ENCODE measurements around the gene SIX1. TPM values are rescaled to one million over a fixed set of nuclear protein-coding genes. Genes with fewer than 3 reads are reported as not detected.

The SIX1 gene
- total and polyA plus RNA-seq, 7 donors = 8.3 to 86.6 (median 41.4) TPM

DNA sequence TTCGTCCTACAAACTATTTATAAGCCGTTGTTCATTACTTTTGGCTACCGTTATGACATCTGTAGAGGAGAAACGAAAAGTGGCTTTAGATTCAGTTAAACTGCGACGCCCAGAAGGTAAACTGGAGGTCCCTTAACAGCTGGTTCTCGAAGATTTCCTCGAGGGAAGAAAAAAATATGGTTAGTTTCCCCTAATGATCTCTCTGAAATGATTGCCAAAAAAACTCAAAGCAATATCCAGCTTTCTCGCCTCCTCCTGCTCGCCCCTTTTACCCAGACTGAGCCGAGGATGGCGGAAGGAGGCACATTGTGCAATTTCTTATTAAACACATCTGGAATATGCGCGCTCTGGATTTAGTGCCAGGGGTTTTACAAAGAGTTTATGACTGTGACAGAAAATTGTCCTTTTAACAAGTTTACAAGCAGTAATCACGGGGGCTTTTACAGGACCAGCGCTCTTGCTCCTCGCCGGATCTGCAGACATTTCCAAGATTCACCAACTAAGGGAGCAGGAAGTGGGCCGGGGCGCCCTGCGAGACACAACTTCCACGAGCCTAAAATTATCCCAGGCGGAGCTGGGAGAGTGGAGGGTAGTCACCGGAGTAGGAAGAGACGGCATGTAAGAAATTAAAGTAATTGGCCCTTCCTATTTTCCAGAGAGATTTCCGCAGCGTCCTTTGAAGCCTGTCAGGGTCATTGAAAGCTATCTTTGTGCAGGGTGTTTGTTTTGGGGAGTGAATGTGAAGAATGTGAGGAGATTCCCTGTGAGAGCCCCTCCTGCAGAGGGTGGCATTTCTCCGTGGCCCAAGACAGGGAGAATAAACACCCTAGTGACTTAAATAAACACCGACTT, 5.6 kb downstream of the SIX1 start:
- Histone ChIP-seq H3K27ac (peak overlapping the region; percentile 93), H3K4me1 (peaks cover 36% of the 10 kb centered on the region)
- WGBS, 3 donors = 8 to 11% (median 10%) methylated on average over 29 of the region's 29 CpGs

DNA sequence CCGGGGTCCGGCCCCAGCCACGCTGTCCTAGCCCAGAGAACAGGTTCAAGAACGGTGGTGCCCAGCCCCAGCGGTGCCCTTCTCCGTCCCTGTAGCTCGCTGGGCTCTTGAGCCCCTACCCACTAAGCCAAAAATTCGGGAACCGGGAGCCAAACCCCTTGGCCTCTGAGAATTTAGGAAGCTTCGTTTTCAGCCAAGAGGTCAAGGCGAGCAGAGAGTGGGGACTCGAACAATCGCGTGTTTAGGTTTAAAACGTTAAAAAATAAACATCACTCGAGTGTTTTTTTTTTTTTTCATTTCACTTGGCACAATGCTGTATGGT, 6.2 kb downstream of the SIX1 start:
- peak; percentile 12 to 22 (median 14) for ATAC-seq
- Histone ChIP-seq H3K4me1 (peaks cover 42% of the 10 kb centered on the region), H3K27ac (peak overlapping the region; percentile 93), H3K27me3 (ENCODE audit: insufficient read depth in 3 of 3, low read length in 2 of 3) (no peaks in the 10 kb centered on the region), H3K4me3 (peak overlapping the region; percentile 91), H3K9me3 (no peaks in the 10 kb centered on the region), H3K36me3 (ENCODE audit: insufficient read depth in 1 of 2, low read depth in 1 of 2) (peaks cover 0 to 11% of the 10 kb centered on the region in 2 donors)
- 7 to 14% (median 9%) methylated on average over 16 of the region's 16 CpGs for WGBS, 3 donors
- intact Hi-C loops (cut with DNase I) = loop anchor here (5.0 to 10.0 kb wide), 3 partner anchors 224 to 482 kb away; no protein-coding TSS in a partner anchor
- TF ChIP-seq, protein P1, sequence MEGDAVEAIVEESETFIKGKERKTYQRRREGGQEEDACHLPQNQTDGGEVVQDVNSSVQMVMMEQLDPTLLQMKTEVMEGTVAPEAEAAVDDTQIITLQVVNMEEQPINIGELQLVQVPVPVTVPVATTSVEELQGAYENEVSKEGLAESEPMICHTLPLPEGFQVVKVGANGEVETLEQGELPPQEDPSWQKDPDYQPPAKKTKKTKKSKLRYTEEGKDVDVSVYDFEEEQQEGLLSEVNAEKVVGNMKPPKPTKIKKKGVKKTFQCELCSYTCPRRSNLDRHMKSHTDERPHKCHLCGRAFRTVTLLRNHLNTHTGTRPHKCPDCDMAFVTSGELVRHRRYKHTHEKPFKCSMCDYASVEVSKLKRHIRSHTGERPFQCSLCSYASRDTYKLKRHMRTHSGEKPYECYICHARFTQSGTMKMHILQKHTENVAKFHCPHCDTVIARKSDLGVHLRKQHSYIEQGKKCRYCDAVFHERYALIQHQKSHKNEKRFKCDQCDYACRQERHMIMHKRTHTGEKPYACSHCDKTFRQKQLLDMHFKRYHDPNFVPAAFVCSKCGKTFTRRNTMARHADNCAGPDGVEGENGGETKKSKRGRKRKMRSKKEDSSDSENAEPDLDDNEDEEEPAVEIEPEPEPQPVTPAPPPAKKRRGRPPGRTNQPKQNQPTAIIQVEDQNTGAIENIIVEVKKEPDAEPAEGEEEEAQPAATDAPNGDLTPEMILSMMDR (IDR thresholded peaks at IDR 0.05) = no peak
- DNase-seq = no peak

More for the DNA sequence above, 5.6 kb downstream of the SIX1 start:
- DNase-seq (peak in 1 of 2 donors; percentile 55), ATAC-seq (peak in 3 of 4 donors; percentile 29 to 53 (median 35))
- intact Hi-C loops (cut with DNase I) = loop anchor here (5.0 to 10.0 kb wide), 3 partner anchors 224 to 481 kb away; no protein-coding TSS in a partner anchor
- no peaks in the 10 kb centered on the region for H3K27me3 ChIP-seq (ENCODE audit: insufficient read depth in 3 of 3, low read length in 2 of 3)
- no peaks in the 10 kb centered on the region for H3K9me3 ChIP-seq
- H3K36me3 ChIP-seq (ENCODE audit: insufficient read depth in 1 of 2, low read depth in 1 of 2) = peaks cover 0 to 11% of the 10 kb centered on the region in 2 donors
- peak overlapping the region; percentile 91 for H3K4me3 ChIP-seq
- TF ChIP-seq, protein P1 (IDR thresholded peaks at IDR 0.05) = no peak

DNA sequence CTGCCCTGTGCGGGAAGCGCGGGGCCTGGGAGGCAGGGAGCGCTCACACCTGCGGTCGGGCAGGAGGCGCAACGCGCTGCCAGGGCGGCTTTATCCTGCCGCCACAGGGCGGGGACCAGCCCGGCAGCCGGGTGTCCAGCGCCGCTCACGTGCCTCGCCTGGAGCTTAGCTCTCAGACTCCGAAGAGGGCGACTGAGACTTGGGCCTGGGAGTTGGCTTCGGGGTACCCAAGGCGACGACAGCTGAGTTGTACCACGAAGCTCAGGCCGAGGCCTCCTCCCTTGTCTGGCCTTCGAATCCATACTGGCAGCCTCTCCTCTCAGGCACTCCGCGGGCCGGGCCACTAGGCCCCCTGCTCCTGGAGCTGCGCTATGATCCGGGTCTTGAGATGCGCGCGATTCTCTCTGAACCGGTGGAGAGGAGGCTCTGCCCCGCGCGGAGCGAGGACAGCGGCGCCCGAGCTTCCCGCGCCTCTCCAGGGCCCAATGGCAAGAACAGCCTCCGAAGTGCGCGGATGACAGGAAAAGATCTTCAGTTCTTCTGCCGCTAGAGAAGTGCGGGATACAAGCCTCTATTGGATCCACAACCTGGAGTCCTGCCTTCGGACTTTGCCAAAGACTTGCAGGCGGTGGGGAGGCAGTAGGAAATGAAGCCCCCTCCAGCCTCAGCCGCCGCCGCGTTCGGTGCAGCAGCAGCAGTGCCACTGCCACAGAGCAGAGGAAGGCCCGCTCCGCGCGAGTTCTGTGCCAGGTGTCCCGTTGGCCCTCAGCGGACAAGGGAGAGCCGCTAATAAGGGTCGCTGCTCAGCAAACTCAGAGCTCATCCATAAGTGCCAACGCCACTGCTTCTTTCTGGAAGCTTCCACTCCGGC, 6.8 kb downstream of the SIX1 start:
- peaks cover 48% of the 10 kb centered on the region for H3K4me1 ChIP-seq
- peak; percentile 39 to 81 for DNase-seq
- TF ChIP-seq, protein P1 (IDR thresholded peaks at IDR 0.05) = no peak
- peak overlapping the region; percentile 91 for H3K4me3 ChIP-seq
- ATAC-seq = peak; percentile 67 to 76 (median 68)
- WGBS, 3 donors = 10 to 17% (median 15%) methylated on average over 59 to 66 of the region's 66 CpGs
- peaks cover 0 to 11% of the 10 kb centered on the region in 2 donors for H3K36me3 ChIP-seq (ENCODE audit: insufficient read depth in 1 of 2, low read depth in 1 of 2)
- intact Hi-C loops (cut with DNase I) = loop anchor here (5.0 to 10.0 kb wide), 3 partner anchors 225 to 482 kb away; no protein-coding TSS in a partner anchor
- peak overlapping the region; percentile 93 for H3K27ac ChIP-seq
- H3K27me3 ChIP-seq (ENCODE audit: insufficient read depth in 3 of 3, low read length in 2 of 3) = no peaks in the 10 kb centered on the region
- no peaks in the 10 kb centered on the region for H3K9me3 ChIP-seq

DNA sequence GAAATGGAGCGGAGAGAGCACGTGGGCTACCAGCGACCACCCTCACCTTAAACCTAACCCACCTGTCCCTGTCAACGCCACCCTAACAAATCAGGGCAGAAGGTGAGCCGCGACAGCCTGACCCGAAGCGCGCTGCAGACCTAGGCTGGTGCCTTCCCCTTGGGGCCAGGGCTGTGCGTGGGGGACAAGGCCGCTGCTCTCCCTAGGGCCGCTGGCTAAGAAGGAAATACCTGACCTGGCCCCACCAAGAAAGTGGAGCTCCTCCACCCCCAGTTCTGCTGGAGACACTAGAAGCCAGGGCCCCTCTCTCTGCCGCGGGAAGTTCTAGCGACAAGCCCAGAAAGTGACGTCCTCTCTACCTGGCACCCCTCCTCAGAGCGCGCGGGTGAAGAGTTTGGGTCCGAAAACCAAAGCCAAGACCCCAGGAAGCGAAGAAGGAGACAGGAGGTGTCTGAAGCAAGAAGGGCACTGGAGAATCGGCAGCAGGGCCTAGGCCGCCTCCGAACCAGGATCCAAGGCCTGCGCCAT, 7.5 kb downstream of the SIX1 start:
- intact Hi-C loops (cut with DNase I) = loop anchor here (5.0 to 10.0 kb wide), 3 partner anchors 225 to 483 kb away; no protein-coding TSS in a partner anchor
- H3K27me3 ChIP-seq (ENCODE audit: insufficient read depth in 3 of 3, low read length in 2 of 3) = no peaks in the 10 kb centered on the region
- H3K4me1 ChIP-seq = peaks cover 50% of the 10 kb centered on the region
- peak overlapping the region; percentile 93 for H3K27ac ChIP-seq
- no peaks in the 10 kb centered on the region for H3K9me3 ChIP-seq
- TF ChIP-seq, protein P1 (IDR thresholded peaks at IDR 0.05) = no peak
- DNase-seq (peak in 1 of 2 donors; percentile 48), ATAC-seq (peak; percentile 8 to 15 (median 12))
- H3K36me3 ChIP-seq (ENCODE audit: insufficient read depth in 1 of 2, low read depth in 1 of 2) = peaks cover 0 to 11% of the 10 kb centered on the region in 2 donors
- WGBS, 3 donors = 13 to 23% (median 16%) methylated on average over 25 of the region's 25 CpGs
- H3K4me3 ChIP-seq = peak overlapping the region; percentile 91

Data from psoas muscle (tissue), 8 donors.